Hepatocyte (in vitro differentiated cells): ENCODE results near the gene BLTP1.

Source experiments
- EZH2 ChIP-seq: fragments of 200-600 bp; sonication (generic); IDR thresholded peaks from 2 replicates; pipeline ENCODE4 v1.6.1; 2016; ENCODE audit warnings: antibody characterized with exemption, mild to moderate bottlenecking, borderline replicate concordance
- TF ChIP-seq, protein P1 (sequence below): fragments of 200-600 bp; sonication (generic); IDR thresholded peaks from 2 replicates; pipeline ENCODE4 v1.5.1; 2016; ENCODE audit warnings: antibody characterized with exemption, mild to moderate bottlenecking; ENCODE audit not compliant: poor library complexity

- TF ChIP-seq, protein P1, sequence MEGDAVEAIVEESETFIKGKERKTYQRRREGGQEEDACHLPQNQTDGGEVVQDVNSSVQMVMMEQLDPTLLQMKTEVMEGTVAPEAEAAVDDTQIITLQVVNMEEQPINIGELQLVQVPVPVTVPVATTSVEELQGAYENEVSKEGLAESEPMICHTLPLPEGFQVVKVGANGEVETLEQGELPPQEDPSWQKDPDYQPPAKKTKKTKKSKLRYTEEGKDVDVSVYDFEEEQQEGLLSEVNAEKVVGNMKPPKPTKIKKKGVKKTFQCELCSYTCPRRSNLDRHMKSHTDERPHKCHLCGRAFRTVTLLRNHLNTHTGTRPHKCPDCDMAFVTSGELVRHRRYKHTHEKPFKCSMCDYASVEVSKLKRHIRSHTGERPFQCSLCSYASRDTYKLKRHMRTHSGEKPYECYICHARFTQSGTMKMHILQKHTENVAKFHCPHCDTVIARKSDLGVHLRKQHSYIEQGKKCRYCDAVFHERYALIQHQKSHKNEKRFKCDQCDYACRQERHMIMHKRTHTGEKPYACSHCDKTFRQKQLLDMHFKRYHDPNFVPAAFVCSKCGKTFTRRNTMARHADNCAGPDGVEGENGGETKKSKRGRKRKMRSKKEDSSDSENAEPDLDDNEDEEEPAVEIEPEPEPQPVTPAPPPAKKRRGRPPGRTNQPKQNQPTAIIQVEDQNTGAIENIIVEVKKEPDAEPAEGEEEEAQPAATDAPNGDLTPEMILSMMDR, result no peak
- TF ChIP-seq EZH2, result no peak
Observed at GRCh38 chr4:122146652-122147051, 5.5 kb upstream of the BLTP1 start.
